CMK (cell line): ENCODE data around the gene ARHGAP44.

ENCODE experiments used
- DNase-seq: peaks from one replicate; pipeline ENCODE4 v3.0.0-alpha.2; 2010; ENCODE audit warnings: low read depth

ARHGAP44 gene

DNA sequence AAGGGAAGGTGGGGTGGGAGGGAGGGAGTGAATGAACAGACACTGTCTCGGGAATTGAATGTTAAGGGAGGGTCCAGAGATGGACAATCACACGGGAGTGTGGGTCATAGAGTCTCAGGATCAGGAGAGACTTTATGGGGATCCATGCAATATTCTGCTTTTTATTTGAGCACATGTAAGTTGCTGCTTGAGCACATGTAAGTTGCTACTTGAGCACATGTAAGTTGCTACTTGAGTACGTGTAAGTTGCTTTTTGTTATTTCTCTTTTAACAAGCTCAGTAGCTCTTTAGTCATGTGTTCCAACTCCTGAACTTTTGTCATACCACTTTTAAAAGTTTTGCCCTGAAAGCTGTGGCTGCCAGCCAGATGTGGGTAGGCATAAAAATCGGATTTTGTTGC is 110.3 kb downstream of the ARHGAP44 start:
- DNase-seq, result no peak

GRCh38 chr17:12900474-12900873 is 111.2 kb downstream of the ARHGAP44 start:
- DNase-seq, result no peak

GRCh38 chr17:12902046-12902445 is 112.7 kb downstream of the ARHGAP44 start:
- DNase-seq, result no peak

- DNase-seq, result no peak
These were observed 118.2 kb downstream of the ARHGAP44 start for GRCh38 chr17:12907477-12907876.

GRCh38 chr17:12909046-12909445 is 119.7 kb downstream of the ARHGAP44 start:
- DNase-seq, result no peak

DNA sequence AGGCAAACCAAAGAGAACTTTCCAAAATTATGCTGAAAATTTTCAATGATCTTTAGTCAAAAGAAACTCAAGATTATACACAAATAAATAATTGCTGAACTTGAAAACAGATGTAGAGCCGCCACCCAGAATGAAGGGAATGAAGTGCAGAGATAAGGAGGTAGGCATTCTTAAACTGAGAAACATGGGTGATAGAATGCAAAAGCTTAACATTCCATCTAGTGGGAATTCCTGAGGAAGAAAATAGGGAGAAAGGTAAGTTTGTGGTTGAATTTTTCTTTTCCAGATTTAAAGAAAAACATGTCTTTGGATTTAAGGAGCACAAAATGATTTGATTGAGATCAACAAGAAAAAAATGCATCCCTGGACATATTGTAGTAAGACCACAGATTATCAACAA is 120.2 kb downstream of the ARHGAP44 start:
- DNase-seq, result no peak

DNA sequence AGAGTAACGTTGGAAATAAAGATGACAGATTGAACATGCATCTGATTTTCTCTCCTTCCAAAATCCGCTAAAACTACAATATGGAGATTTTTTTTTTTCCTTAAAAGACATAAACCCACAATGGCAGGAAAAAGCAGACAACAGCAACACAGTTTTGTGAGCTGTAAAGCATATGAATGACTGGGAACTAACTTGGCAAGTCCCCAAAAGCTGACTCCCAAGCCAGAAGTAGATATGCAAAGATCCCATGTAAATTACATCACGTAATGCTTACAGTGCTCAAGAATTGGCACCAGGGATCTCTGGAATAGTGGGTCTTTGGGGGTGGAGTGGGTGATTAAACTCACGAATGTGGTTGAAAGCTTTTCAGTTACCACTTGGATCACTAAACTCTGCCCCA is 121.9 kb downstream of the ARHGAP44 start:
- DNase-seq, result no peak

DNA sequence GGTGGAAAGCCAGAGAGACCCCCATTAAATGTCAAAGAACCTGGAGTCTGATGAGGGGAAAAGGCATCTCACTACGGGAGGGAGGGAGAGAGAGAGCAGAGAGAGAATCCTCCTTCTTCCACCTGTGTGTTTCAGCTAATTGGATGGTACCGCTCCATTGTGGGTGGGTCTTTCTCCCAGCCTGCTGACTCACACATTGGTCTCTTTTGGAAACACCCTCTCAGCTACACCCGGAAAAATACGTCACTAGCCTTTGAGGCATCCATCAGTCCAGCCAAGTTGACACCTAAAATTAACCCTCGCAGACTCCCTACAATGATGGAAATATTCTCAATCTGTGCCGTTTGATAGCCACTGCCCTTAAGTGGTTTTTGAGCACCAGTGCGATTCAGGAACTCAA is 128.1 kb downstream of the ARHGAP44 start:
- no peak for DNase-seq

GRCh38 chr17:12918142-12918541 is 128.8 kb downstream of the ARHGAP44 start:
- no peak for DNase-seq

GRCh38 chr17:12922120-12922519 is 132.8 kb downstream of the ARHGAP44 start:
- no peak for DNase-seq

DNA sequence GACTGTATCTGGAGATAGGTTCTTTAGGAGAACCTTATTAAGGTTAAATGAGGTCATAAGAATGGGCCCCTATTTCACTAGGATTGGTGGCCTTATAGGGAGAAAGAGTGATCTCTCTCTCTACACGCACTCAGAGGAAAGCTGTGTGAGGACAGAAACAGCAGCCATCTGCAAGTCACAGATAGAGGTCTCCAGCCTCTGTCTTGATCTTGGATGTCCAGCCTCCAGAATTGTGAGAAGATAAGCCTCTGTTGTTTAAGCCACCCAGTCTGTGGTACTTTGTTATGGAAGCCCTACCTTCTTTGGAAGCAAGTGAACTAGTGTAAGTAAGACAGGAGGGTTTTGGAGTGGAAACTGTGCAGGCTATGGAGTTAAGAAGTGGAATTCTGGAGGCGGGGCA is 135.3 kb downstream of the ARHGAP44 start:
- no peak for DNase-seq

DNA sequence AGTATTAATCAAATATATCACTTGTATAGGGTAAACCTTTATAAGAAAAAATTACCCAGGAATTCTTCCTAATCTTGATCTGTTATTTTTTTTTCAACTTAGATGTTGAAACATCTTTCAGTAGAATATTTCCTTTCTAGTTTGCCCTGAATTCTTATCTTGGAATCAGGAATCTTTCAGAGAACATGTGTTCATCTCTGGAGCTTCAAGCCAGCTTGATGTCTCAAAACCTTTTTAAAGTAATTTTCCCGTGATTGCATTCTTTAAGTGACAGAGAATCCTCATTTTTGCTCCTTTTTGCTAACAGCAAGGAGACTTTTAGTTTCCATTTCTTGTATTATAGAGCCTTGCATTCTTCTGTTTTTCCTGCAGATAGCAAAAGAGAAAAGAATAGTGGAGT is 137.7 kb downstream of the ARHGAP44 start:
- DNase-seq, result no peak

DNA sequence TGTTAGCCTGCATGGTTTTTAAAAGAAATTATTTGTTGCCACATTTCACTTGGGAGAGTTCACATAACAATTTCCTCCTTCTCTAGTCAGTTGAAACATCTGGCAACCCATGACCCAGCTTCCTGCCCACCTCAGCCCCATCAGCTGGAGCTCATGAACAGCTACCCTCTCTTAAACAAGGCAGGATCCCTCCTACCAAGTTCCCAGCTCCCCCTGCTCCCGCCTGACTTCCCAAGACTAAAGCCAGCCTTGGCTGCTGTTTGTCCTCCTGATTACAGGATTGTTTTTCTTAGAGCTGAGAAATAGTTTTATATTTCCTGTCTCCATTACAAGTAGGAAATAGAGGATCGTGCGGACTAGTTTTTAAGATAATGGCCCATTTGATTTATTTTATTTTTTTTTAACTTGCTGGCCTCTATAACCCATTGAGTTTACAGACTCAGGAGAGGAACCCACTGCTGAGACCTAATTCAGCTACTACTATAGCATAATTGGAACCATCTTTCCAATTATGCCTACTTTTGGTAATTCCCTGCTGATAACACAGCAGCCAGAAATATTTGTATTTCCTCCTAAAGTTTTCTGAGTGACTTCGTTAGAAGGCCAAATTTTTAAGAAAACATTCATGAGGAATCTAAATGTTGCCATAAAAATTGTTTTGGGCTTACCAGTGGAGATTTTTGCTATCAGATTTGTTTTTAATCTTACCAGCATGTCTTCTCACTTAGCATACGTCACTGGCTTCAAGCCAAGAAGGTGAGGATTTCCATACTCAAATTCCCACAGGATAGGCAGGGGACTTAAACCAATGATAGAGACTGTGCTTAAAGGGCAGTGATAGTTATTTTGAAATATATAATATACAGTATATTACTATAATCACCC is 138.5 kb downstream of the ARHGAP44 start:
- DNase-seq, result no peak

DNA sequence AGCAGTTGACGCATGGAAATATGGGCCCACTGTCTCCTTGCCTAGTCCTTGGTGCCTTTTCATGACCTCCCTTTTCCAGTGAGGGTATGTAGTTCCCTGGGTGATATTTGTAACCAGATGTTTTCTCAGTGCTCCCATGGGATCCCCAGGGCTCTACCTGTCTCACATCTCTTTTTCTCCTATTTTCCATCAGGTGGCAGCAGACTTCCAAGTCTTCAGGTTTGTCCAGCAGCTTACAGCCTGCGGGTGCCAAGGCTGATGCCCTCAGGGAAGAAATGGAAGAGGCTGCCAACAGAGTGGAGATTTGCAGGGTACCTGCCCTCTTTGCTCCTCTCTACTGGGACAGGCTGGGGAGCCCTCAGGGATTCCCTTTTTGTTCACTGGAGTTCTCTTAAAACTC is 139.4 kb downstream of the ARHGAP44 start:
- DNase-seq, result no peak

GRCh38 chr17:12936501-12936900 is 147.2 kb downstream of the ARHGAP44 start:
- no peak for DNase-seq

DNA sequence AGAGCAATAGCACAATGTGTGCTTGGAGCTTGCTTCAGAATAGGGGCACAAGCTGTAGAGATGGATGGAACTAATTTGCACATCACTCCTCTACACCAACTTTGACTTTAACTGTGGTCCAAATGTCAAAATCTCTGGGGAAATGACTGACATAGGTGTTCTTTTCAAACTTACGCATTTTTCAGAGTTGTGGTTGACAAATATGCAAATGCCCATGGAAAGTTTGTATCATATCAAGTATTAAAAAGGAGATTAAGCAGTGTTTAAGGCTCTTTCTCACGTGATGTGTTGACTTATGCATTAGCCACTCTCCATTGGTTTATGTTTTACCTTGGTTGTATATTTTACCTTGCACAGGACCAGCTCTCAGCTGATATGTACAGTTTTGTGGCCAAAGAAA is 151.4 kb downstream of the ARHGAP44 start:
- no peak for DNase-seq

DNA sequence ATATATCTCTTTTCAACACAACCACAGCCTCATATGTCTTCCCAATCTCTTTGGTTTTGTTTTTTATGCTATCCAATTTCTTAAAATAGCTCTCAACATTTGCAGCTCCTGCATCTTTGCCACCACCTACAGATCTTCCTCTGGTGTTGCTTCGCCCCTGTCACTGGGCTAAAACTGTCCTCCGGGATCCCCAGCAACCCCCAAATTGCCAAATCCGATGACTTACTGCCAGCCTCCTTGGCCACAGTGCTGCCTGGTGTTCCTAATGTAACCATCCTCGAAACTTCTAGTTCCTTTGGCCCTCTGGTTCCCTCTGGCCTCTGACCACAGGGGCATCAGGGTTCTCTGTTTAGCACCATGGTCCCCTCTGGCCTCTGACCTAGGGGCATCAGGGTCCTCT is 157.7 kb downstream of the ARHGAP44 start:
- no peak for DNase-seq

DNA sequence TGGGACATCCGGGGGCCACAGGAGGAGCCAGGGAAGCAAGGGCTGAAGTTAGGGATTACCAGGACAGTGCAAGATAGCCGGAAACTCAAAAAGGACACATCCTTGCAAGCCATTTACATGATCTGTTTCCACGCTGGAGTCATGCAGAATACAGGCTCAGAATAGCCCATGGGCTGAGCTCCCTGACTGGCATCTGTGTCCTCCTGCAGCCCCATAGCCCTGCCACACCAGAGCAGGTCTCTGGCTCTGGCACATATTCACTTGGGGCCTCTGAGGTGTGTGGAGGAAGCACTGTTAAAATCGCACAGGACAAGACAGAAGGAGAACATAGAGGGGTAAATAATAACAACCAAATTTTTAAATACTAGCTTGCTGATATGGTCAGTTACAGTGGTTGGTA is 162.7 kb downstream of the ARHGAP44 start:
- no peak for DNase-seq

DNA sequence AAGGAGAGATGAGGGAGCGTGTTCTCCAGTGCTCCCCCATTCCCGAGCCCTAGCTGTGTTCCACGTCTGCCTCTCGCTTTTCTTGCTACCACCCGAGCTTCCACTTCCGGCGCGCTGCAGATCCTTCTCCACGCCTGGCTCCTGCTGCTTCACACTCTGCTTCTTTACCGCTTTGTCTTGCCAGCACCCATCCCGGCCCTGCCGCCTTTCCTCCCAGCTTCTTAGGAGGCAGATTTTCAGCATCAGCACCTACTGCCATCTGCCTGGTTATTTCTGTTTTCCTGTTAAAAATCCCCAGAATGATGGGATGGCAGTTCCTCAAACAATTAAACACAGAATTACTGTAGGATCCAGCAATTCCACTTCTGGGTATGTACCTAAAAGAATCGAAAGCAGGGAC is 163.9 kb downstream of the ARHGAP44 start:
- no peak for DNase-seq

DNA sequence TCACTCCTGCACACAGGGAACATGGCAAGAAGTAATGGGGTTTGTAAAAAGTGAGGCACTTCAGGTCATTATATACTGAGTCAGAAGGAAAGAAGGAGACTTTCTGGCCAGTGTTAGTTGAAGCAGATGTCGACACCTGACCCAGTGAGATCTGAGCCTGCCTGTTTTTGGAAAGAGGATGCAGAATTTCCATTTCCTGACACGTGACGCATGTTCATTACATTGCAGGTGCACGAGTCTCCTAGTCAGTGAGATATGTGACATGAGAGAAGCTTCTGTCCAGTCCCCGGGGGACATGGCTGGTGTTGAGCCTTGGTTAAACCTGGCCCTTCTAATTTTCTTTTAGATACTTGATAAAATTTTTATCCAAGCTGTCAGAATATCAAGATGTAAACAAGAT is 166.2 kb downstream of the ARHGAP44 start:
- no peak for DNase-seq

- no peak for DNase-seq
These were observed 169.5 kb downstream of the ARHGAP44 start for GRCh38 chr17:12958786-12959185.

DNA sequence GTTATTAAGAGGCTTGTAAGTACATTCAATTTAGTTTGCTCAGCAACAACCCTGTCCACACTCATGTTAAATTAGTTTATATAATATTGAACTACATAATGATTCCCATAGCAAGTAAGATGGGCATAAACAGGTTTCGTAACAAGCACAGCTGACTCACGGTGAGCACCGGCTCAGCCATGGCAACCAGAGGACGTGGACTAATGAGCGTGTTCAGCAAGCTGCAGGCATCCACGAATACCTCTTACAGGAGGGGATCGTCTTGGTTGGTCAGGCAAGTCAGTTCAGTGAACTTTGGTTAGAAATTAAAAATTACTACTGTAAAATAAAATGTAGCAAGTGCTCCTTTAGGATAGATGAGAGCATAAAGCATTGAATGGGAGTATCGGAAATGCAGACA is 170.1 kb downstream of the ARHGAP44 start:
- DNase-seq, result no peak

- DNase-seq, result no peak
These were observed 172.4 kb downstream of the ARHGAP44 start for GRCh38 chr17:12961655-12962054.

- DNase-seq, result no peak
These were observed 174.2 kb downstream of the ARHGAP44 start for GRCh38 chr17:12963505-12963904.
